H1 (cell line): Measurements from ENCODE around the gene TMEM200C. TPM values are rescaled to one million over a fixed set of nuclear protein-coding genes. Genes with fewer than 3 reads are reported as not detected.

Experiments used
- CTCF ChIA-PET: fragments of 300-600 bp; sonication (Branson Sonifier 250); formaldehyde crosslinking; loops from one replicate; lab custom pipeline; 2021; ENCODE audit not compliant: partially characterized antibody; lab: Charles Lee
- POLR2A ChIA-PET: fragments of 300-600 bp; sonication (Branson Sonifier 250); formaldehyde crosslinking; loops from one replicate; lab custom pipeline; 2021; ENCODE audit warnings: inconsistent platforms; ENCODE audit not compliant: partially characterized antibody; lab: Charles Lee
- DNase-seq, 2 experiments: peaks; one replicate each; pipeline versions ENCODE4 v3.0.0 to v3.0.0-alpha.2; 2010 to 2022; ENCODE audit warnings: low spot score in 2 of 2, low read depth in 1 of 2, mixed read lengths in 1 of 2
- FAIRE-seq: peaks from 2 replicates; lab custom pipeline; 2011; peaks lifted over from hg19 to GRCh38; lab: Jason Lieb, UNC
- H2AFZ ChIP-seq: 2 replicates; pipeline ENCODE4 v1.8.1; 2012; ENCODE audit warnings: low read length, inconsistent platforms
- H2AK5ac ChIP-seq: 2 replicates; pipeline ENCODE4 v1.6.1; 2013; ENCODE audit warnings: low read depth, low read length
- H2BK120ac ChIP-seq: replicated peaks from 2 replicates; pipeline ENCODE3; 2013; ENCODE audit warnings: low read depth, low read length, inconsistent platforms
- H2BK12ac ChIP-seq: 2 replicates; pipeline ENCODE4 v1.6.1; 2013; ENCODE audit warnings: low read depth, low read length
- H2BK15ac ChIP-seq: 2 replicates; pipeline ENCODE4 v1.6.1; 2013; ENCODE audit warnings: low read length
- H2BK20ac ChIP-seq: 2 replicates; pipeline ENCODE4 v1.6.1; 2013; ENCODE audit warnings: low read length
- H2BK5ac ChIP-seq: 2 replicates; pipeline ENCODE4 v1.6.1; 2013; ENCODE audit warnings: low read depth, low read length
- H3K14ac ChIP-seq: 2 replicates; pipeline ENCODE4 v1.6.1; 2013; ENCODE audit warnings: inconsistent platforms; ENCODE audit not compliant: insufficient read length
- H3K18ac ChIP-seq: 2 replicates; pipeline ENCODE4 v1.6.1; 2013; ENCODE audit warnings: low read length; ENCODE audit errors: extremely low read depth
- H3K23ac ChIP-seq: 2 replicates; pipeline ENCODE4 v1.6.1; 2013; ENCODE audit warnings: inconsistent platforms; ENCODE audit not compliant: insufficient read length
- H3K23me2 ChIP-seq: 2 replicates; pipeline ENCODE4 v1.6.1; 2013; ENCODE audit warnings: low read depth, low read length
- H3K27ac ChIP-seq: 2 replicates; pipeline ENCODE4 v1.6.1; 2011; ENCODE audit warnings: low read depth, low read length, inconsistent platforms
- H3K27me3 ChIP-seq, 4 experiments: replicated peaks in 1 of 4; 1 replicate in 1 of 4; 2 replicates in 3 of 4; pipeline versions ENCODE4 v1.6.1 to v1.8.1; 2011 to 2013; ENCODE audit warnings: low read length in 3 of 4, mild to moderate bottlenecking in 3 of 4, inconsistent platforms in 2 of 4, mixed read lengths in 2 of 4, moderate library complexity in 1 of 4; ENCODE audit not compliant: control insufficient read depth in 3 of 4, insufficient read depth in 3 of 4; ENCODE audit errors: extremely low read depth in 1 of 4
- H3K36me3 ChIP-seq, 4 experiments: 2 replicates each; pipeline versions ENCODE4 v1.6.1 to v1.8.1; 2011 to 2013; ENCODE audit warnings: mild to moderate bottlenecking in 4 of 4, low read length in 3 of 4, moderate library complexity in 2 of 4, control low read depth in 1 of 4, inconsistent platforms in 1 of 4; ENCODE audit not compliant: insufficient read depth in 4 of 4, control insufficient read depth in 2 of 4
- H3K4ac ChIP-seq: replicated peaks from 2 replicates; pipeline ENCODE3; 2013; ENCODE audit warnings: low read length, low read depth, mixed read lengths, inconsistent platforms; ENCODE audit not compliant: insufficient read length
- H3K4me1 ChIP-seq, 4 experiments: replicated peaks in 1 of 4; 1 replicate in 1 of 4; 2 replicates in 3 of 4; pipeline versions ENCODE4 v1.6.1 to v1.8.1; 2011 to 2013; ENCODE audit warnings: low read length in 3 of 4, inconsistent platforms in 2 of 4, mixed read lengths in 1 of 4; ENCODE audit not compliant: insufficient read depth in 4 of 4, control insufficient read depth in 3 of 4
- H3K4me2 ChIP-seq, 2 experiments: 2 replicates each; pipeline versions ENCODE4 v1.6.1 to v1.8.1; 2011 to 2013; ENCODE audit warnings: low read depth in 2 of 2, low read length in 2 of 2, control low read depth in 1 of 2, inconsistent platforms in 1 of 2, mild to moderate bottlenecking in 1 of 2; ENCODE audit not compliant: insufficient read depth in 1 of 2
- H3K4me3 ChIP-seq, 4 experiments: fragments of 200-600, 300-600 bp in 1 of 4; sonication (generic), shearing (Covaris generic), sonication (Bioruptor Twin) in 1 of 4; 2 replicates each; pipeline versions ENCODE4 v1.5.1 to v1.8.1; 2011 to 2016; ENCODE audit warnings: low read length in 4 of 4, low read depth in 3 of 4, control low read depth in 2 of 4, inconsistent platforms in 2 of 4, mild to moderate bottlenecking in 2 of 4, mixed read lengths in 1 of 4, moderate library complexity in 1 of 4; ENCODE audit not compliant: insufficient read depth in 2 of 4; ENCODE audit errors: extremely low read depth in 1 of 4
- H3K56ac ChIP-seq: replicated peaks from 2 replicates; pipeline ENCODE3; 2013; ENCODE audit warnings: low read depth, mild to moderate bottlenecking, mixed read lengths, low read length, inconsistent platforms; ENCODE audit not compliant: insufficient read length
- H3K79me1 ChIP-seq: 2 replicates; pipeline ENCODE4 v1.6.1; 2013; ENCODE audit warnings: low read depth, low read length, control low read depth
- H3K79me2 ChIP-seq, 2 experiments: 2 replicates each; pipeline versions ENCODE4 v1.6.1 to v1.8.1; 2012 to 2013; ENCODE audit warnings: low read length in 2 of 2, mild to moderate bottlenecking in 2 of 2, inconsistent platforms in 1 of 2; ENCODE audit not compliant: insufficient read depth in 2 of 2, control insufficient read depth in 1 of 2
- H3K9ac ChIP-seq, 4 experiments: replicated peaks in 1 of 4; 1 replicate in 1 of 4; 2 replicates in 3 of 4; pipeline versions ENCODE4 v1.6.1 to v1.8.1; 2011 to 2013; ENCODE audit warnings: low read depth in 3 of 4, low read length in 3 of 4, control low read depth in 2 of 4, mild to moderate bottlenecking in 2 of 4, moderate library complexity in 2 of 4, inconsistent platforms in 1 of 4; ENCODE audit errors: extremely low read depth in 1 of 4
- H3K9me3 ChIP-seq, 2 experiments: 2 replicates each; pipeline versions ENCODE4 v1.6.1 to v1.8.1; 2012 to 2013; ENCODE audit warnings: mild to moderate bottlenecking in 2 of 2, moderate library complexity in 2 of 2, control low read depth in 1 of 2, inconsistent platforms in 1 of 2, low read depth in 1 of 2, low read length in 1 of 2, mixed read lengths in 1 of 2; ENCODE audit not compliant: insufficient read depth in 2 of 2
- H4K20me1 ChIP-seq, 2 experiments: replicated peaks in 1 of 2; 2 replicates each; pipeline versions ENCODE3 to v1.8.1; 2011 to 2013; ENCODE audit warnings: inconsistent platforms in 2 of 2, low read length in 2 of 2, mild to moderate bottlenecking in 1 of 2; ENCODE audit not compliant: insufficient read depth in 2 of 2, control insufficient read depth in 1 of 2
- H4K5ac ChIP-seq: 2 replicates; pipeline ENCODE4 v1.6.1; 2013; ENCODE audit warnings: low read length, low read depth, mixed read lengths, inconsistent platforms; ENCODE audit not compliant: insufficient read length
- H4K8ac ChIP-seq: 2 replicates; pipeline ENCODE4 v1.8.0; 2013; ENCODE audit warnings: mild to moderate bottlenecking, moderate library complexity, low read length, inconsistent platforms; ENCODE audit not compliant: insufficient read depth; ENCODE audit errors: extremely low read depth
- H4K91ac ChIP-seq: replicated peaks from 2 replicates; pipeline ENCODE3; 2013; ENCODE audit warnings: low read length, mixed read lengths, inconsistent platforms; ENCODE audit not compliant: insufficient read length
- BACH1 ChIP-seq: IDR thresholded peaks from 2 replicates; pipeline ENCODE4 v1.6.1; 2012; ENCODE audit warnings: low read length, improper control_type of control experiment
- CBX5 ChIP-seq: fragments of 300-800, 300-1000 bp; sonication (generic); IDR thresholded peaks from 2 replicates; pipeline ENCODE4 v1.7.1; 2016; ENCODE audit warnings: antibody characterized with exemption, low read length, low read depth
- CHD2 ChIP-seq: IDR thresholded peaks from 2 replicates; pipeline ENCODE4 v1.6.1; 2012; ENCODE audit warnings: low read length, improper control_type of control experiment
- GABPA ChIP-seq: IDR thresholded peaks from 2 replicates; pipeline ENCODE4 v1.6.1; 2011; ENCODE audit warnings: mild to moderate bottlenecking, low read length, moderate library complexity, borderline replicate concordance; ENCODE audit not compliant: insufficient read depth
- JUN ChIP-seq: IDR thresholded peaks from 2 replicates; pipeline ENCODE4 v1.6.1; 2011; ENCODE audit warnings: low read depth, mild to moderate bottlenecking, improper control_type of control experiment, low read length
- JUND ChIP-seq: IDR thresholded peaks from 2 replicates; pipeline ENCODE4 v1.6.1; 2011; ENCODE audit warnings: mild to moderate bottlenecking, improper control_type of control experiment, low read length
- MAFK ChIP-seq: IDR thresholded peaks from 2 replicates; pipeline ENCODE4 v1.6.1; 2012; ENCODE audit warnings: low read depth, mild to moderate bottlenecking, improper control_type of control experiment, low read length
- RAD21 ChIP-seq, 2 experiments: IDR thresholded peaks in 1 of 2; conservative IDR thresholded peaks in 1 of 2; 2 replicates each; pipeline ENCODE4 v1.6.1; 2011; ENCODE audit warnings: low read depth in 2 of 2, low read length in 2 of 2, improper control_type of control experiment in 1 of 2, inconsistent platforms in 1 of 2, mild to moderate bottlenecking in 1 of 2, moderate library complexity in 1 of 2
- RFX5 ChIP-seq: IDR thresholded peaks from 2 replicates; pipeline ENCODE4 v1.6.1; 2011; ENCODE audit warnings: low read depth, low read length, improper control_type of control experiment, borderline replicate concordance
- SIN3A ChIP-seq, 2 experiments: IDR thresholded peaks in 1 of 2; conservative IDR thresholded peaks in 1 of 2; 2 replicates each; pipeline ENCODE4 v1.6.1; 2011 to 2012; ENCODE audit warnings: low read length in 2 of 2, improper control_type of control experiment in 1 of 2, low read depth in 1 of 2, mild to moderate bottlenecking in 1 of 2
- SUZ12 ChIP-seq: fragments of 200-600 bp; sonication (generic); IDR thresholded peaks from 2 replicates; pipeline ENCODE4 v1.6.1; 2012; ENCODE audit warnings: mild to moderate bottlenecking, inconsistent platforms, low read length, moderate library complexity, mixed read lengths
- WGBS, 2 experiments: shearing (Covaris generic) in 1 of 2; methylation state at CpG; one replicate each; pipeline versions ENCODE4 v1.1.6 to v1.1.7; 2013 to 2015; ENCODE audit warnings: low lambda C conversion rate in 2 of 2, mixed read lengths in 2 of 2, inconsistent platforms in 1 of 2, low coverage in 1 of 2, missing lambda C conversion rate in 1 of 2; ENCODE audit not compliant: insufficient replicate concordance in 2 of 2, insufficient coverage in 1 of 2, insufficient read length in 1 of 2; ENCODE audit errors: extremely low coverage in 1 of 2, missing lambda C conversion rate in 1 of 2; 5-methylcytosine and 5-hydroxymethylcytosine counted together
- polyA plus RNA-seq, 7 experiments: library from polyadenylated mRNA; depleted of rRNA in 3 of 7; stranded (reverse) in 5 of 7; unstranded in 2 of 7; fragments of >200 nt in 5 of 7; fragments of 200-250 nt in 2 of 7; gene quantifications; 1 replicate in 5 of 7; 2 replicates in 1 of 7; 4 replicates in 1 of 7; pipeline versions ENCODE4 v1.2.1 to v1.2.3, GENCODE V29; 2011 to 2013; ENCODE audit warnings: missing spikeins in 2 of 7, mixed read lengths in 2 of 7
- total RNA-seq: library from RNA; stranded (reverse); fragmentation: NEBNext Ultra II Directional; extraction: Animal tissue kit (Norgen Biotek cat#: 25700); gene quantifications from 2 replicates; pipeline ENCODE4 v1.2.1, GENCODE V29; 2021
- TF ChIP-seq, protein P1 (sequence below): IDR thresholded peaks from 2 replicates; pipeline ENCODE4 v1.6.1; 2012; ENCODE audit warnings: inconsistent platforms

The TMEM200C gene
- total and polyA plus RNA-seq, 2 of the 8 experiments (the other 6 are each of a cell fraction or from before 2014, with no cell fraction given) = 3.4 to 9.6 TPM

DNA sequence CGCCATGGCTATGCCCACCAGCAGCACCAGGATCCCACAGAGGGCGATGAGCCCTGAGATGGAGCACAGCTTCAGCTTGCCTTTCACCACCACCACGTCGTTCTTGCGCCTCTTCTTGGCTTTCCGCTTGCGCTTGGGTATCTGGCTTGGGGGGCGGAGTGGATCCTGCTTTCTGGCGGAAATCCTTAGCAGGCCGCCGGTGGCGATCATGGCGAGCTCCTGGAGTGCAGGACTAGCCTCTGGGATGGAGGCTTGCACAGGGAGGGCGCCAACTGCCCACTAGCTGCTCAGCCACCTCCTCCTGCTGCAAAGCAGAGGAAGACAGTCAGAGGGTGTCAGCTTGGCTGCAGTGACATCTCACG, 3.5 kb downstream of the TMEM200C start:
- Histone ChIP-seq H2BK120ac (no peak overlapping the region), H3K9me3 (no peaks in the 10 kb centered on the region), H3K9ac (no peak overlapping the region), H3K27ac (no peak overlapping the region), H2BK20ac (no peak overlapping the region), H4K20me1 (peaks cover 5% of the 10 kb centered on the region in 2 experiments), H3K23ac (no peak overlapping the region), H2BK15ac (peak overlapping the region; percentile 36; the same call in 1 of the 2 replicates), H3K27me3 (peaks cover 2 to 15% (median 11%) of the 10 kb centered on the region in 4 experiments), H3K56ac (no peak overlapping the region), H3K79me1 (no peaks in the 10 kb centered on the region), H3K36me3 (no peaks in the 10 kb centered on the region; a peak in 1 of 8 replicates), H3K18ac (no peak overlapping the region), H3K14ac (no peak overlapping the region), H3K4me1 (peaks cover 0 to 18% (median 8%) of the 10 kb centered on the region in 4 experiments; a peak in 6 of 7 replicates), H2BK5ac (no peak overlapping the region), H2AK5ac (no peak overlapping the region), H2AFZ (no peak overlapping the region), H3K4ac (no peak overlapping the region), H3K79me2 (0 out of 4 replicates have a peak, but pooled peaks cover 0 to 6% of the 10 kb centered on the region in 2 experiments), H4K5ac (no peak overlapping the region), H3K4me3 (peak overlapping the region in 1 of 4 experiments; percentile 73; a peak in 1 of 8 replicates), H3K23me2 (peaks cover 23% of the 10 kb centered on the region; the same call in 1 of the 2 replicates), H4K8ac (no peak overlapping the region), H3K4me2 (peak overlapping the region; percentile 47 to 97; a peak in 2 of 4 replicates), H4K91ac (no peak overlapping the region), H2BK12ac (no peak overlapping the region)
- CTCF ChIA-PET = interaction anchor here (0.6 to 2.9 kb wide), 10 partner anchors 13 to 590 kb away, joined by 3 to 16 read pairs (median 4); no protein-coding TSS in a partner anchor
- 97% methylated on average over 8 of the region's 15 CpGs; no CpG with 5 or more reads in 1 of the 2 experiments for WGBS, 2 experiments
- POLR2A ChIA-PET = interaction anchor here (1.6 to 1.8 kb wide), 2 partner anchors 19 to 597 kb away, joined by 3 to 7 read pairs; partner anchors contain the start of gene ZBTB14
- DNase-seq = no peak
- TF ChIP-seq JUN = no peak
- no peak for TF ChIP-seq SIN3A (conservative IDR thresholded peaks at IDR 0.05 in 1 of 2, IDR thresholded peaks at IDR 0.05 in 1 of 2; ENCODE audit: low read depth in 1 of 2, low read length in 2 of 2)
- no peak for TF ChIP-seq BACH1
- no peak for TF ChIP-seq MAFK
- no peak for TF ChIP-seq JUND
- no peak for TF ChIP-seq CHD2
- TF ChIP-seq, protein P1, sequence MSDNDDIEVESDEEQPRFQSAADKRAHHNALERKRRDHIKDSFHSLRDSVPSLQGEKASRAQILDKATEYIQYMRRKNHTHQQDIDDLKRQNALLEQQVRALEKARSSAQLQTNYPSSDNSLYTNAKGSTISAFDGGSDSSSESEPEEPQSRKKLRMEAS = no peak
- no peak for TF ChIP-seq RAD21 (IDR thresholded peaks at IDR 0.05 in 1 of 2, conservative IDR thresholded peaks at IDR 0.05 in 1 of 2; ENCODE audit: low read depth in 2 of 2, low read length in 2 of 2)
- no peak for TF ChIP-seq SUZ12
- no peak for TF ChIP-seq CBX5
- TF ChIP-seq RFX5 = no peak
- TF ChIP-seq GABPA = no peak
- FAIRE-seq = no peak
